CD4-positive, alpha-beta T cell treated with Interleukin-15 for 1 hour (primary cell): Measurements from ENCODE around the gene EIF3L.

Source experiments
- DNase-seq: peaks from one replicate; pipeline ENCODE4 v3.0.0-alpha.2; 2020

The EIF3L gene

GRCh38 chr22:37817705-37818408, 31.4 kb upstream of the EIF3L start:
- DNase-seq, result peak; percentile 75

- peak; percentile 62 for DNase-seq
Observed at GRCh38 chr22:37818409-37819104, 30.7 kb upstream of the EIF3L start.

- DNase-seq, result no peak
Observed at GRCh38 chr22:37819105-37819433, 30.1 kb upstream of the EIF3L start.

- no peak for DNase-seq
Observed at GRCh38 chr22:37820350-37820749, 28.9 kb upstream of the EIF3L start.

- no peak for DNase-seq
Observed at GRCh38 chr22:37822079-37822833, 27.0 kb upstream of the EIF3L start.

GRCh38 chr22:37823134-37823985, 25.9 kb upstream of the EIF3L start, which contains the start of gene GALR3:
GALR3 (plus strand) TSS chr22:37823382; CDS start chr22:37823407, 25 bp downstream.
- DNase-seq, result no peak

GRCh38 chr22:37824674-37825641, 24.3 kb upstream of the EIF3L start:
- no peak for DNase-seq

GRCh38 chr22:37827056-37827455, 22.2 kb upstream of the EIF3L start:
- DNase-seq, result no peak

- DNase-seq, result no peak
Observed at GRCh38 chr22:37830093-37830842, 19.0 kb upstream of the EIF3L start.

GRCh38 chr22:37831472-37831871, 17.7 kb upstream of the EIF3L start:
- DNase-seq, result no peak

GRCh38 chr22:37832022-37832857, 17.0 kb upstream of the EIF3L start:
- no peak for DNase-seq

- no peak for DNase-seq
Observed at GRCh38 chr22:37842015-37842793, 7.0 kb upstream of the EIF3L start.

GRCh38 chr22:37843741-37844089, 5.5 kb upstream of the EIF3L start:
- no peak for DNase-seq

- DNase-seq, result no peak
Observed at GRCh38 chr22:37844904-37845329, 4.3 kb upstream of the EIF3L start.

- DNase-seq, result no peak
Observed at GRCh38 chr22:37846433-37846832, 2.8 kb upstream of the EIF3L start.

GRCh38 chr22:37848587-37849088, 581 bp upstream of the EIF3L start:
- DNase-seq, result no peak

- DNase-seq, result no peak
Observed at GRCh38 chr22:37850801-37851200, 1.6 kb downstream of the EIF3L start.

GRCh38 chr22:37852418-37852817, 3.2 kb downstream of the EIF3L start:
- DNase-seq, result no peak

- DNase-seq, result no peak
Observed at GRCh38 chr22:37854946-37855345, 5.7 kb downstream of the EIF3L start.
